GM21528 (cell line): Measurements from ENCODE around the gene SFT2D2.

Source experiments
- ATAC-seq: cut with Tn5 transposase; IDR thresholded peaks from one replicate; pipeline ENCODE4 v1.9.1; 2021; ENCODE audit warnings: mild to moderate bottlenecking, moderate library complexity; ENCODE audit not compliant: unreplicated experiment, low FRiP score

Gene SFT2D2

DNA sequence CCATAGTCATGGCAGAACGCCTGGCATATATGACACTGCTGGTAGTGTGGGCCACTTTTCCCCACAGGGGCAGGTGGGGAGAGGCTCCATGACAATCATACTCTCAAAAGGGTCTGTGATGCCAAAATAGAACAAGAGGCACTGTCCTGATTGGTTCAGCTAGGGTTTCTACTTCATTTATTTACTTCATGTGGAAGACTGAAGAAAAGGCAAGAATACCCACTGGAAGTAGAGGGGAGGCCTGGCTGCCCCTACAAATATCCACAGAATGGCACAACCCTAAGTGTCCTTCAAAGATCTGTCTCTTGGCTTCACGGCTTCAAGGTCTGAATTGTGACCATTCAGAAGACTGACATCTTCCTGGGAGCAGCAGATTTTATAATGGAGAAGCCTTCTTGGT, 4.5 kb upstream of the SFT2D2 start:
- no peak for ATAC-seq

DNA sequence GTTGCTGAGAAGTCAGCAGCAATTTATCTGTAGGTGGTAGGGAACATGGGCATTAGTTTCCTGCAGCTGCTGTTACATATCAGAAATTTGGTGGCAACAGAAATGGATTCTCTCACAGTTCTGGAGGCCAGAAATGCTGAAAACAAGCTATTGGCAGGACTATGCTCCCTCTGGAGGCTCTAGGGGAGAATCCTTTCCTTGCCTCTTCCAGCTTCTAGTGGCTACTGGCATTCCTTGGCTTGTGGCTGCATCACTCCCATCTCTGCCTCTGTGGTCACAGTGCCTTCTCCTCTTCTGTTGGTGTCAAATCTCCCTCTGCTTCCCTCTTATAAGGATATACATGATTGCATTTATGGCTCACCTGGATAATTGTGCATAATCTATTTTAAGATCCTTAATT, 2.5 kb upstream of the SFT2D2 start:
- ATAC-seq: no peak

- ATAC-seq: no peak
Measured at GRCh38 chr1:168223681-168224540, 1.9 kb upstream of the SFT2D2 start.

DNA sequence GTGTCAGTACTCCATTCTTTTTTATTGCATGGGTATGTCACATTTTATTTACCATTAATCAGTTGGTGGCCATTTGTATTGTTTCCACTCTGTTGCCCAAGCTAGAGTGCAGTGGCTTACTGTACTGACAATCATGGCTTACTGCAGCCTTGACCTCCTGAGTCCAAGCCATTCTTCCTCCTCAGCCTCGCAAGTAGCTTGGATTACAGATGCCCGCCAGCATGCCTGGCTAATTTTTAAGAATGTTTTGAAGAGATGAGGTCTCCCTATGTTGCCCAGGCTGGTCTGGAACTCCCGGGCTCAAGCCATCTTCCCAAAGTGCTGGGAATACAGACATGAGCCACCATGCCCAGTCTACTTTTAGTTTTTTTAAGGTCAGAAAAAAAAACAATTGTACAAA, 813 bp upstream of the SFT2D2 start:
- ATAC-seq: no peak

- no peak for ATAC-seq
Measured at GRCh38 chr1:168227620-168228019, 1.8 kb downstream of the SFT2D2 start.

GRCh38 chr1:168229893-168230292, 4.1 kb downstream of the SFT2D2 start:
- no peak for ATAC-seq

- ATAC-seq: no peak
Measured at GRCh38 chr1:168230709-168231108, 4.9 kb downstream of the SFT2D2 start.

GRCh38 chr1:168234846-168235547, 9.2 kb downstream of the SFT2D2 start:
- ATAC-seq: peak; percentile 79

DNA sequence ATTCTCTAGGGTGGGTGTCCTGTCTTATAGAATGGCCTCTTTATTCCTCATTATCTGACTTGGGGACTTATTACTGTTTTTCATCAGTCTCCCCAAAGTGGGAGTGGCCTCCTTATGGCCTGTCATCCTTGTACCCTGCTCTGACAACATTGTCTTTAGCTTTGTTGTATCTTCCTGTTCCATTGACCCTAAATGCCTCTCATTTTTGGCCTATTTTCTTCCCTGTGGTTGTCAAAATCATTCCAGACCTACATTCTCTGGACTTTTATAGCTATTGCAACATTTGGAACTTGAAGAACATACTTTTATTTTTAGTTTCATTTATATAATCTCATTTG, 9.7 kb downstream of the SFT2D2 start:
- peak; percentile 7 for ATAC-seq

DNA sequence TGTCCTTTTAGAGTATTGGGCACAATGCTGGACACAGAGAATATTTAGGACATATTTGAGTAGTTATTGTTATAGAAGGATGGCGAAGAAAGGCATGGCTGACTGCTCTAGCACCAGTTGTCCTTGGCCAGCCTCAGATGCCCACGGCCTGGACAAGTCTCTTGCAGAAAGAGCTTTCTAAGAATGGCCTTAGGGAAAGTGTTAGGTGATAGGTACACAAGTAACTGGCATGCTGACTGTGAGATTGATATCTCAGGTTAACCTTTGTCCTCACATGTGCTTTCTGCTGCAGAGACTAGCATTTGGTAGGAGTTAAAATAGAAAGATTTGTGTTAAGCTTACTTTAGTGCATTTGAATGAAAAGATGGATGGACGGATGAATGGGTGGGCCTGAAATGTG, 10.1 kb downstream of the SFT2D2 start:
- ATAC-seq: no peak

- no peak for ATAC-seq
Measured at GRCh38 chr1:168236836-168237611, 11.2 kb downstream of the SFT2D2 start.

DNA sequence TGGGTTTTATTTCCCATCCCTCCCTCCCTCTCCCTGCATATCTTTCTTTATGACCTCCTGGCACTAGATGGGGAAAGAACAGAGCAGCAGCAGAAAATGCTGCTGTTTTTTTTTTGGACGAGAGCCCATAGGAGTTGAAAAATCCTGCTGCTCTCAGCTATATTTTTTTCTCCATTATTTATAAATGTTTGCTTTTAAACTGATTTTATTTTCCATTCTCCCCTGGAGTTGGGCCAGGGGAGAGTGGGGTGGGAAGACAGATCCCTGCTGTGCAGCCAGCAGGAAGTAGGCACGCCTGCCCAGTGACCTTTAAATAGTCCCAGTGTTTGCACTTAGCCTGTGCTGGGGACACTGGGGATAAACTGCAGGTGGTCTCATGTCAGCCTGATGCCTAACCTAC, 17.4 kb downstream of the SFT2D2 start:
- no peak for ATAC-seq

- ATAC-seq: no peak
Measured at GRCh38 chr1:168243636-168244212, 17.9 kb downstream of the SFT2D2 start.

DNA sequence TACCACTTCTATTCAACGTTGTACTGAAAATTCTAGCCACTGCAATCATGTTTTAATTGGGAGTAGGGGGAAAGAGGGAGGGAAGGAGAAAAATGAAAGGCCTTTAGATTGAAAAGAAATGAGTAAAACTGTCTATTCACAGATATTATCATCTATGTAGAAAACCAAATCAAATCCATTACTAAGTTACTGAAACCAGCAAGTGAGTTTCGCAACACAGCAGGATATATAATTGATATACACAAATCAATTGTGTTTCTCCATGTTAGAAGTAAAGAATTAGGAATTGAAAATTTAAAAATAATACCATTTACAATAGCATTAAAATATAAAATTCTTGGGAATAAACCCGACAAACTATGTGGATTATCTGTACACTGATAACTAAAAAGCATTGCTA, 19.2 kb downstream of the SFT2D2 start:
- no peak for ATAC-seq

- no peak for ATAC-seq
Measured at GRCh38 chr1:168246506-168246905, 20.7 kb downstream of the SFT2D2 start.

DNA sequence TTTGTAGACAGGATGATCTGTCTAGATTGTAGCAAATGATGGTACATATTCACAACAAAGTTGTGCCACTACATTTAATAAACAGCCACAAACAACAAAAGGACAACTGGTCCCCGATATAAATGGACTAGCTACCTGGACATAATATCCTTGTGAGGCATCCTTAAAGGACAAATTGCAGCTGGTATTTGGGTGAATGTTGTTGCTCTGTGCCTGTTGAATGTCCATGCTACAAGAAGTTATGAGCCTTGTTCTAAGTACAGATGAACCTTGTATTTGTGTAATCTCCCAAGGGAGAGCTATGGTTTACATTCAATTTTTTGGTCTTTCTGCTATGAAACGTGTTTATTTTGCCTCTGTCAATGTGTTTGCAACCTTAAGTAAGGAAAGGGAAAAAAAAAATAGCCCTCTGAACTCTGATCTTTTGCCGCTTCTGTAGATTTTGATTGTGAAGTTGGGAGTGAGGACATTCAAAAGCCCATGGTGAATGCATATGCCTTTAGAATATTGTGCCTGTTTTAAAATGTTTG, 26.5 kb downstream of the SFT2D2 start:
- ATAC-seq: no peak

DNA sequence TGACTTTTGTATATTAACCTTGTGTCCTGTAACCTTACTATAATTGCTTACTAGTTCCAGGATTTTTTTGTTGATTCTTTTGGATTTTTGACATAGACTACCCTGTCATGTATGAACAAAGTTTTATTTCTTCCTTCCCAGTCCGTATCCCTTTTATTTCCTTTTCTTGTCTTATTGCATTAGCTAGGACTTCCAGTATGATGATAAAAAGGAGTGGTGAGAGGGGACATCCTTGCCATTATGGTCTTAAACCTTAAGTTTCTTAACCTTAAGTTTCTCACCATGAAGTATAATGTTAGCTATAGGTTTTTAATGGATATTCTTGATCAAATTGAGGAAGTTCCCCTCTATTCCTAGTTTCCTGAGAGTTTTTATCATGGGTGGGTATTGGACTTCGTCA, 30.4 kb downstream of the SFT2D2 start:
- ATAC-seq: no peak

GRCh38 chr1:168257397-168257796, 31.6 kb downstream of the SFT2D2 start:
- no peak for ATAC-seq

DNA sequence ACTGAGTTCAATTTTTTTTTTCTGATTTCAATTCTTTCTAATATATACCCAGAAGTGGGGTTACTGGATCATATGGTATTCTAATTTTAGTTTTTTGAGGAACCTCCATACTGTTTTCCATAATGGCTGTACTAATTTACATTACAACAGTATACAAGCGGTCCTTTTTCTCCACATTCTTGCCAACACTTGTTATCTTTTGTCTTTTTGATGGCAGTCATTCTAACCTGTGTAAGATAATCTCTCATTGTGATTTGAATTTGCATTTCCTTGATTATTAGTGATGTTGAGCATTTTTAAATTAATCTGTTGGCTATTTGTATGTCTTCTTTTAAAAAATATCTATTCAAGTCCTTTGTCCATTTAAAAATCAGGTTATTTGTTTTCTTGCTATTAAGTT, 33.8 kb downstream of the SFT2D2 start:
- ATAC-seq: no peak

- no peak for ATAC-seq
Measured at GRCh38 chr1:168260393-168260792, 34.6 kb downstream of the SFT2D2 start.

- no peak for ATAC-seq
Measured at GRCh38 chr1:168261390-168261789, 35.6 kb downstream of the SFT2D2 start.
